OCI-LY7 (cell line): ENCODE measurements around the gene C10orf53.

Source experiments
- CTCF ChIP-seq: fragments of 200-600 bp; sonication (generic); conservative IDR thresholded peaks from 2 replicates; pipeline ENCODE4 v1.5.1; 2014; ENCODE audit warnings: mild to moderate bottlenecking, antibody characterized with exemption, low read length, moderate library complexity, mixed read lengths
- EZH2phosphoT487 ChIP-seq: fragments of 200-600 bp; sonication (generic); IDR thresholded peaks from 2 replicates; pipeline ENCODE4 v1.6.1; 2018; ENCODE audit warnings: low read depth, borderline replicate concordance, mild to moderate bottlenecking, mixed run types, antibody characterized with exemption, low read length, moderate library complexity, mixed read lengths

GRCh38 chr10:49742683-49743463, 63.4 kb downstream of the C10orf53 start:
- TF ChIP-seq CTCF (no peak), EZH2phosphoT487 (no peak)
